ENCODE data around the gene KCNH1. TPM values are rescaled to one million over a fixed set of nuclear protein-coding genes. Genes with fewer than 3 reads are reported as not detected.
"Not testable (repeated sequence)": the region's sequence is repeated elsewhere in the genome, so short reads cannot be mapped to it uniquely, and the experiment has no call there.

Gene KCNH1
- total RNA-seq, 2 donors from 2014 or later: not detected

DNA sequence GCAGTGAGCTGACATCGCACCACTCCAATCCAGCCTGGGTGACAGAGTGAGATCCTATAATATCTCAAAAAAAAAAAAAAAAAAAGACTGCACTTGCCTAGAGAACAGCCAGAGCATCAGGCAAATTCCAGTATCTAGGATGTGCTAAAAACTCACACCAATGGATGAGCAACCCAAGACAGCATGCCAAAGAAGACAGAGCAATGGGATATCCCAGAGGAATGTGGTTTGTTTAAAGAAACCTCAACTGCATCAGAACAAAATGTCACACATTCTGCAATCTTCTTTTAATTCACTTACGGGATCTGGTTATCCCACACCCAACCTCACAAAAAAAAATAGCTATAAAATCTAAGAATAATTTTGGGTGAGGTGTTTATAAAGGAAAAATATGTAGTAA lies 7.3 kb downstream of the KCNH1 start:
- no peak overlapping the region for H3K4me3 Mint-ChIP-seq
- ATAC-seq (replicated peaks): no peak

DNA sequence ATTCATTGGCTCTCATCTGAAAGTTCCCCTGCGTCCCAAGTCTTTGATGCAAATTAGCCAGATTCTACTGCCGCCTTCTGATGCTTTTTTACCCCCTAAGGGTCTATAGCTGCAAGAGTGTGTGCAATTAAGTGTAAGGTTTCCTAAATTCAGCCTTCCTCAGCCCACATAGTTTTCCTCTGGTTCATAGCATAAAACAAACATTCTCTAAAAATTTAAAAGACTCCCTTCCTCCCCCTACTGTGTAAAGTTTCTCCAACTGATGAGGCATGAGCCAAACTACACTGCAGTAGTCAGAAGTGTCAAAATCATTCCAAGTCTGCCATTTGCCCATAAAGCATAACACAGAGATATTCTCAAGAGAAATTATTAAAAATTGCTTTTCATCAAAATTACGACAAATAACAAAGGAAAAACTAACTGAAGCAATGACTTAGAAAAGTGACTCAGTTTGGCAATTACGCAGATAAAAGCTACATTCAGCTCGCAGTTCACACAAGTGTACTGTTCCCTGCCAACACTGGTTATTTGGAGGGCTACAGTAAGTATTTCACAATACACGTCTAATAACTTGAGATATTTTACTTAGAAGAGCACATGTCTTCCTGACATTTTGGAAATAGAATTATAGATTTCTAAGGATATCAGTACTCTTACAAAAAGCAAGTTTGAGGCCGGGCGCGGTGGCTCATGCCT lies 15.4 kb downstream of the KCNH1 start:
- no peaks in the 10 kb centered on the region for H3K36me3 Mint-ChIP-seq (ENCODE audit: low read depth)
- H3K27ac Mint-ChIP-seq: no peak overlapping the region
- H3K27me3 Mint-ChIP-seq: peaks cover 51% of the 10 kb centered on the region
- no peaks in the 10 kb centered on the region for H3K4me1 Mint-ChIP-seq
- no peaks in the 10 kb centered on the region for H3K9me3 Mint-ChIP-seq
- H3K4me3 Mint-ChIP-seq: no peak overlapping the region
- no peak for ATAC-seq (replicated peaks)

More for the DNA sequence above, 7.3 kb downstream of the KCNH1 start:
- Mint-ChIP-seq H3K27ac (no peak overlapping the region), H3K36me3 (ENCODE audit: low read depth) (no peaks in the 10 kb centered on the region), H3K4me1 (no peaks in the 10 kb centered on the region), H3K9me3 (no peaks in the 10 kb centered on the region), H3K27me3 (peaks cover 34% of the 10 kb centered on the region)

DNA sequence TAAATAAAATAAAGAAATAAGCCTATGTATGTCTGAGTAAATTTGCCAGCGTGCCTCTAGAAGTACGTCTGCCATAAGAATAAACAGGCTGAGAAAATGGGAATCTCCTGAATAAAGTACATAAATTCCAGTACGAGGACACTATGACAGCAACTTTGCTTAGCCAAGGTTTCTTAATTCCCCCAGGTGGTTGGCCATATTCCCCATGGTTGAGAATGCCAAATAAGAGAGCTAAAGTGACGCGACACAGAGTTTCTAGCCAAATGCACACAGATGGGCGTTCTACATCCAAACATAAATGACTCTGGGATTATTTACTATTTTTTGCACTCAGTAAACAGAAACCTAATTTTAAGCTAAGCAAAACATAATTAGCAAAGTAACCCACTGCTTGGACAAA lies 19.5 kb downstream of the KCNH1 start:
- Mint-ChIP-seq H3K27ac (no peak overlapping the region), H3K4me1 (no peaks in the 10 kb centered on the region), H3K36me3 (ENCODE audit: low read depth) (no peaks in the 10 kb centered on the region), H3K4me3 (no peak overlapping the region), H3K9me3 (no peaks in the 10 kb centered on the region), H3K27me3 (peaks cover 40% of the 10 kb centered on the region)
- ATAC-seq (replicated peaks): no peak

DNA sequence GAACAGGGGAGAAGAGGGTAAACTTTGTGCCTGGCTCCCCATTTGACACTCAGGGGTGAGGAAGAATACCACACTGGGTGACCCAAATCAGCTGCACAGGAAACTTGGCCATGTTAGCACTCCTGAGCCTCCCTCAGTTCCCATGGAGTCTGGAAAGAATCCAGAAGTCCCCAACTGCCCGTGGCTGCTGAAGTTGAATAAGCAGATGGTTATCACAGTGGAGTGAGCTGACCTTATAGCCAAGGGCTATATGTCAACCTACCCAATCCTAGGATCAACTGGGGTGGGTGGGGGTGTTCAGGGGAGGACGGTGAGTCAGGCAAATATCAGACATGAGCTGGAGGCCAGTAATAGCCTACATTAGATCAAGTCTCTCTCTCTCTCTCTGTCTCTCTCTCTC lies 20.4 kb downstream of the KCNH1 start:
- H3K4me3 Mint-ChIP-seq: no peak overlapping the region
- no peaks in the 10 kb centered on the region for H3K9me3 Mint-ChIP-seq
- no peak for ATAC-seq (replicated peaks)
- H3K4me1 Mint-ChIP-seq: no peaks in the 10 kb centered on the region
- no peaks in the 10 kb centered on the region for H3K36me3 Mint-ChIP-seq (ENCODE audit: low read depth)
- H3K27ac Mint-ChIP-seq: no peak overlapping the region
- peaks cover 43% of the 10 kb centered on the region for H3K27me3 Mint-ChIP-seq

DNA sequence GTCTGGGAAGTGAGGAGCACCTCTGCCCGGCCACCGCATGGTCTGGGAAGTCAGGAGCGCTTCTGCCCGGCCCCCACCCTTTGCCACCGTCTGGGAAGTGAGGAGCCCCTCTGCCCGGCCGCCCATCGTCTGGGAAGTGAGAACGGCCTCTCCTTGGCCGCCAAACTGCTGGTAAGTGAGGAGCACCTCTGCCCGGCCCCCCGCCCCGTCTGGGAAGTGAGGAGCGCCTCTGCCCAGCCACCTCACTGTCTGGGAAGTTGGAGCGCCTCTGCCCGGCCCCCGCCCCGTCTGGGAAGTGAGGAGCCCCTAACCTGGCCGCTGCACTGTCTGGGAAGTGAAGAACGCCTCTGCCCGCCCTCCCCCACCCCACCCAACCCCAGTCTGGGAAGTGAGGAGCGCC lies 22.6 kb downstream of the KCNH1 start:
- ATAC-seq (replicated peaks): no peak
- Mint-ChIP-seq H3K4me1 (no peaks in the 10 kb centered on the region), H3K9me3 (no peaks in the 10 kb centered on the region), H3K27me3 (peaks cover 31% of the 10 kb centered on the region), H3K4me3 (no peak overlapping the region), H3K27ac (no peak overlapping the region), H3K36me3 (ENCODE audit: low read depth) (no peaks in the 10 kb centered on the region)

DNA sequence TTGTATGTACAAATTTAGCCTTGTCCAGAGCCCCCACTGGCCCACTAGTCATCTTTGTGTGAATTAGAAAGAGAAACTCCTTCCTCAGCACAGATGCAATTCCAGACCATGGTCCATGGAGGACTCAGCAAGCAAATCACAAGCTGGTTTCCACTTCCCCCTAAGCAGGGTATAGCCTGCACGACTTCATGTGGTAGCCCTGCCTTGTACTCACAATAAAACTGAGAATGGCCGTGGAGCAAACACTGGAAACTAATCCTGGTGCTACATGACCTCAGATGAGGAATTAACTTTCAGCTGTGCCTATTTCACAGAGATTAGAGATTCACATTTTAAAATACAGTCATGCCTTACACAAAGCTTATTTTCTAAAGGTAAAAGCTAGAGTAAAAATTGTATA lies 32.5 kb downstream of the KCNH1 start:
- Mint-ChIP-seq H3K27me3 (peaks cover 20% of the 10 kb centered on the region), H3K27ac (no peak overlapping the region), H3K4me3 (no peak overlapping the region), H3K4me1 (no peaks in the 10 kb centered on the region), H3K9me3 (no peaks in the 10 kb centered on the region), H3K36me3 (ENCODE audit: low read depth) (no peaks in the 10 kb centered on the region)
- ATAC-seq (replicated peaks): no peak

DNA sequence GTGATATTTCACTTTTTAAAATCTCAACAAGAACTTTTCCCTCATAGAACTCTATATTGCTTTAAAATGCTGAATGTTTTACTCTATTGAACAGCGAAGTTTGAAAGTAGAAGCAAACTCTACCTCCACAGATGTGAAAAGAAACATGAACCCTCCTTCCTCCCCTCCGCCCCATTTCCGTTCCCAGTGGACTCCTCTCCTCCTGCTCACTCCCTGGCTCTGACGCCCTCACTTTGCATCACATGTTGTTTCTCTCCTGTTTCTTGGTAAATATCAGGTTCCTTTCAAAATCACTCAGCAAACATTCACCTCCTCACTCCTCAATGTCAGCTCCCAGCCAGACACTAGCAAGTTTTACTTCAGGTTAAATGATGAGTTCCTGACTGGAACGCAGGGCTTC lies 34.6 kb downstream of the KCNH1 start:
- peaks cover 16% of the 10 kb centered on the region for H3K27me3 Mint-ChIP-seq
- no peaks in the 10 kb centered on the region for H3K4me1 Mint-ChIP-seq
- no peak overlapping the region for H3K4me3 Mint-ChIP-seq
- H3K27ac Mint-ChIP-seq: no peak overlapping the region
- no peak for ATAC-seq (replicated peaks)
- H3K36me3 Mint-ChIP-seq (ENCODE audit: low read depth): no peaks in the 10 kb centered on the region
- no peaks in the 10 kb centered on the region for H3K9me3 Mint-ChIP-seq

DNA sequence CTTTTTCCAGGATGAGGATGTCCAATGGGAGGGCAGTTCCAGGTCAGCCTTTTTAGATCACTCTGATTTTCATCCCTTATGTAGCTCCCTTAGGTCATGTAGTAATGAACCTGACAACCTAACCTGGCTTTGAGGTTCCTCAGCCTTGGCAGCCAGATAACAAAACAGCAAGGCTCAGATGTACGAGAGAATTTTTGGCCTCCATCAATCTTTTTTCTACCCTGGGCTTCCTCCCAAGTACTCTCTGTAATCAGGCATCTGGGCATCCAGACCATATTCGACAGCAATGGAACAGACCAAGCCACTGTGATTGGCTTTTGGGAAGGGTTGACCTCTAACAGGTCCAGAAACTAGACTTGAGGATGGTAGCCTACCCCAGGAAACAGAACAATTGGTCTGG lies 38.6 kb downstream of the KCNH1 start:
- Mint-ChIP-seq H3K4me3 (no peak overlapping the region), H3K27me3 (peaks cover 16% of the 10 kb centered on the region), H3K9me3 (no peaks in the 10 kb centered on the region), H3K4me1 (no peaks in the 10 kb centered on the region), H3K36me3 (ENCODE audit: low read depth) (no peaks in the 10 kb centered on the region), H3K27ac (no peak overlapping the region)
- ATAC-seq (replicated peaks): no peak

DNA sequence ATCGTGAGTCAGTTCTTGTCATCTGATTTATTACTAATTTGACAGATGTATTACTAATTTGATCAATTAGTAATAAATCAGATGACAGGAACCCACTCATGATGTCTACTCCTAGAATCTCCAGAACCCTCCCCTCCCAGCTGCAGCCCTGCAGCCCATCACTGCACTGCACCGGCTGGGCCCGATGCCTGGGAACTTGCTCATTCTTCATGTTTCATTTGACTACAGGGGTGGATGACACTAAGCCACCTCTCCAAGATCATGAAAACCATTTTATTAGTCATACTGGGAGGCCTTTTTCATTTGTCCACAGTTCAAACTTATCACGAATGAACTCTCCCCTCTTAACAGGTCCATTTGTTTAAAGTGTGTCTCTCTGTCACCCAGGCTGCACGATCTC lies 41.0 kb downstream of the KCNH1 start:
- Mint-ChIP-seq H3K4me3 (no peak overlapping the region), H3K9me3 (no peaks in the 10 kb centered on the region), H3K4me1 (no peaks in the 10 kb centered on the region), H3K27me3 (peaks cover 6% of the 10 kb centered on the region), H3K27ac (no peak overlapping the region), H3K36me3 (ENCODE audit: low read depth) (no peaks in the 10 kb centered on the region)
- no peak for ATAC-seq (replicated peaks)

DNA sequence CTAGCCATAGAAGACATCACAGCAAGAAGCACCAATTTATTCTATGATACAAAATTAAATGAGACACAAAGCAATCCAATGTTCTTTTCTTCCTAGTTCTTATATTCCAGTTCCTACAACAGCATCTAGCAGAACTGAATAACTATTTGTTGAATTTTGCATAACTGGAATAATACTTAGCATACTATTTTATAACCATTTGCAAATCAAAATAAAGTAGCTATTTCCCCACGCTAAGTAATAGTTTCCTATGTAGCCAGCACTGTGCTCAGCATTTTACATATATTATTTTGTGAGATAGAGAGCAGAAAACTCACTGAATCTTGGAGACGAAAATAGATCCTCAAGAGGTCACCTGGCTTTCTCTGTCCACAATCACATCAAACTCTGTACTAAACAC lies 42.1 kb downstream of the KCNH1 start:
- H3K36me3 Mint-ChIP-seq (ENCODE audit: low read depth): no peaks in the 10 kb centered on the region
- no peaks in the 10 kb centered on the region for H3K9me3 Mint-ChIP-seq
- ATAC-seq (replicated peaks): no peak
- H3K4me1 Mint-ChIP-seq: no peaks in the 10 kb centered on the region
- no peak overlapping the region for H3K27ac Mint-ChIP-seq
- peaks cover 6% of the 10 kb centered on the region for H3K27me3 Mint-ChIP-seq
- H3K4me3 Mint-ChIP-seq: no peak overlapping the region

DNA sequence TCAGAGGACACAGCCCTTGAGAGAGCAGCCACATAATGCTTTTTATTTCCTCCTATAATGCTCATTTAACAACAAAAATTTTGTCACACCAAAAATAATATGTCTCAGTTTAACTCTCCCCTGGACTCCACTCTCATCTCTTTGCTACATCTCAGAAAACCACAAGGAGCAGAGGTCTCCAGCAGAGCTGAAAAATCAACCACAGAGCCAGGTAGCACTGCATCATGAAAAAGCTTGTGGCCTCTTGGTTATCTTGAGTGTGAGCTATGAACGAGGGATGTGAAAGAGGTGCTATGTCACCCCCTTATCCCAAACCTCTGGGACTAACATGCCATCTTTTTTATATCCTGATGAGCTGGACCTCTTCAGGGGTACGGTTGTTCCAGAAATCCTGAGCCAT lies 44.4 kb downstream of the KCNH1 start:
- H3K27ac Mint-ChIP-seq: no peak overlapping the region
- H3K4me3 Mint-ChIP-seq: no peak overlapping the region
- no peak for ATAC-seq (replicated peaks)
- H3K4me1 Mint-ChIP-seq: no peaks in the 10 kb centered on the region
- no peaks in the 10 kb centered on the region for H3K36me3 Mint-ChIP-seq (ENCODE audit: low read depth)
- H3K9me3 Mint-ChIP-seq: no peaks in the 10 kb centered on the region
- H3K27me3 Mint-ChIP-seq: peaks cover 9% of the 10 kb centered on the region

DNA sequence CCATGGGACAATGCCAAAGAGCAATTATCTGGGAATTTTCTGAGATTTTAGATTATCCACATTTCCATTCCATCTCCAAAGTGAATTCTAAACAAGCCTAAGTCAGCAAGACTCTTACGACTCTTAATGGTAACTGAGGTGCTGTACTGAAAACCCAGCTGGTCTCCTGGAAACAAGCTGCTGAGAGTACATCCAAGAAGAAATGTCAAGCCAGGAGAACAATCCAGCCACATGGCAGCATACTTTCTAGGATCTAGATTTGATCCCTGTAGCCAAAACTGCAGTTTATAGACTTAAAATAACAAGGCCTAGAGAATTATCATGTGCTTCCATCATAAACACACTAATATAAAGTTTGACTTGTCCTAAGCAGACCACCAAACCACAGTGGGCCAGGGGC lies 45.8 kb downstream of the KCNH1 start:
- H3K4me1 Mint-ChIP-seq: no peaks in the 10 kb centered on the region
- ATAC-seq (replicated peaks): no peak
- H3K27me3 Mint-ChIP-seq: peaks cover 9% of the 10 kb centered on the region
- H3K9me3 Mint-ChIP-seq: no peaks in the 10 kb centered on the region
- H3K4me3 Mint-ChIP-seq: no peak overlapping the region
- H3K36me3 Mint-ChIP-seq (ENCODE audit: low read depth): no peaks in the 10 kb centered on the region
- no peak overlapping the region for H3K27ac Mint-ChIP-seq

DNA sequence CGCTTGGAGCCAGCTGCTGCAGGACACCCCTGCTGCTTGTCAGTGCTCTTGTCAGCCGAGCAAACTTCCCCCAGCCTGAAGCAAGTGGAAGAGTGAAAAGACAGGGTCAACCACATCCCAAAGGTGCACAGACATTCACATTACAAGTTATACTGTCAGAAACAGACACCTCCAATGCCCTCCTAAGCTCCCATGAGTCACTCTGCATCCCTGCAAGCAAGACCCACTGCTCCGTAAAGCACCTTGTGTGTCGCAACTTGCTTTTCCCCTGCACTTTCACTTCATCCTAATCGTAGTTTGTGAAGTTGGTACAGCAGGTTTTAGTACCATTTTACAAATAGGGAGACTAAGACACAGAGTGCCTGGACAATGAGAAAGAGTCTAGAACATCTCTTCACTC lies 51.1 kb downstream of the KCNH1 start:
- Mint-ChIP-seq H3K4me3 (no peak overlapping the region), H3K4me1 (no peaks in the 10 kb centered on the region), H3K27ac (no peak overlapping the region), H3K9me3 (no peaks in the 10 kb centered on the region), H3K36me3 (ENCODE audit: low read depth) (no peaks in the 10 kb centered on the region), H3K27me3 (peaks cover 7% of the 10 kb centered on the region)
- no peak for ATAC-seq (replicated peaks)

DNA sequence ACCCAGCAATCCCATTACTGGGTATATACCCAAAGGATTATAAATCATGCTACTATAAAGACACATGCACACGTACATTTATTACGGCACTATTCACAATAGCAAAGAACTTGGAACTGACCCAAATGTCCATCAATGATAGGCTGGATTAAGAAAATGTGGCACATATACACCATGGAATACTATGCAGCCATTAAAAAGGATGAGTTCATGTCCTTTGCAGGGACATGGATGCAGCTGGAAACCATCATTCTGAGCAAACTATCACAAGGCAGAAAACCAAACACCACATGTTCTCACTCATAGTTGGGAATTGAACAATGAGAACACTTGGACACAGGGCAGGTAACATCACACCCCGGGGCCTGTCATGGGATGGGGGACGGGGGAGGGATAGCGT lies 52.5 kb downstream of the KCNH1 start:
- H3K27me3 Mint-ChIP-seq; H3K4me1 Mint-ChIP-seq; ATAC-seq (replicated peaks); H3K4me3 Mint-ChIP-seq; H3K36me3 Mint-ChIP-seq (ENCODE audit: low read depth); H3K27ac Mint-ChIP-seq; H3K9me3 Mint-ChIP-seq: not testable (repeated sequence)

DNA sequence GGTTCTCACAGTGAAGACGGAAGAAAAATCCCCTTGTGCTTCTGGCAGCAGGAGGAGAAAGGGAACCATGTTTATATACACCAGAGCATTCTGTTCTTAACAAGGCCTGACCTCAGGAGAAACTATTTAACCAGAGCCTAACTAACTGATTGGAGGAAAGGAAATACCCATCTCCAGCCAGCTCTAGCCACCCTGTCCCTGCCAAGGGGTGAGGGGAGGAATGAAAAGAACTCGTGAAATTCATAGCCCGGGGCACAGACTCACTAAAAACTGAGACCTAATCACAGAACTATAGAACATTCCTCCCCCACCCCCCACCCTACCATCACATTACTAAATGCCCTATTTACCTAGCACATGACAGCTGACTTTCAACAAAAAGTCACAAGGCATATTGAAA lies 65.0 kb downstream of the KCNH1 start:
- no peak overlapping the region for H3K4me3 Mint-ChIP-seq
- H3K4me1 Mint-ChIP-seq: no peaks in the 10 kb centered on the region
- ATAC-seq (replicated peaks): no peak
- H3K9me3 Mint-ChIP-seq: no peaks in the 10 kb centered on the region
- peaks cover 8% of the 10 kb centered on the region for H3K27me3 Mint-ChIP-seq
- H3K36me3 Mint-ChIP-seq (ENCODE audit: low read depth): no peaks in the 10 kb centered on the region
- H3K27ac Mint-ChIP-seq: no peak overlapping the region

DNA sequence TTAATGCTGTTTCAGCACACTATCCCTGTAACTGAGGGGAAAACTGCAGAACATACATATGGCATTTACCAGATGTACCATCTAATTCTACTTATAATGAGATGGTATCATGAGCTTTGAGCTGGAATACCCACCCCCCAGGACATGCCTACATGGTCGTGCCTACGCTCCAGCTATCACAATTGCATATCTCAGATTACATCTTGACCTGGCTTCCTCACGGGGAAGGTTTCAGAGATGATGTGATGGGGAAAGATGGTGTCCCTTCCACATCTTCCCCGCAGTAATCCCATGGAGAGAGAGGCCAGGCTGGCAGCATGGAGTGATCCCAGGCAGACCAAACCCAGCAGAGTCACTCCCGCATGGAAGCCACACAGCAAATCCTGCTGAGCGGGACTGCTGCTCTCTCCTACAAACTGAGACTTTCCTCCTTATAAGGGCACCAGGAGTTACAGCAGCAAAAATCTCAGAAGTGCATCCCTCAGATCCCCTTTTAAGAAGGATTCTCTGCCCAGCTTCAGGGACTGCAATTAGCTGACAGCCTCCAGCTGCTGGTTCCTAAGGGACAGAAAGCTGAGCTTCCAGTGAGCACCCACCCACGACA lies 67.1 kb downstream of the KCNH1 start:
- no peak for ATAC-seq (replicated peaks)
- Mint-ChIP-seq H3K9me3 (peaks cover 5% of the 10 kb centered on the region), H3K36me3 (ENCODE audit: low read depth) (no peaks in the 10 kb centered on the region), H3K4me1 (no peaks in the 10 kb centered on the region), H3K4me3 (no peak overlapping the region), H3K27ac (no peak overlapping the region), H3K27me3 (peaks cover 12% of the 10 kb centered on the region)
